Esophagus squamous epithelium (tissue), 4 donors: ENCODE results near the gene PTPRD.

ENCODE experiments used
- CTCF ChIP-seq, 6 experiments: fragments of 450-650 bp in 4 of 6; fragments of 200-600 bp in 2 of 6; sonication (generic) in 2 of 6; IDR thresholded peaks; one replicate each; pipeline ENCODE4 v1.5.1; 2016 to 2019; ENCODE audit warnings: antibody characterized with exemption in 6 of 6, mild to moderate bottlenecking in 4 of 6, moderate library complexity in 4 of 6
- POLR2A ChIP-seq, 4 donors: fragments of 450-650 bp; IDR thresholded peaks; one replicate each; pipeline ENCODE4 v1.6.1; 2017; ENCODE audit warnings: antibody characterized with exemption in 4 of 4, mild to moderate bottlenecking in 4 of 4, moderate library complexity in 3 of 4

DNA sequence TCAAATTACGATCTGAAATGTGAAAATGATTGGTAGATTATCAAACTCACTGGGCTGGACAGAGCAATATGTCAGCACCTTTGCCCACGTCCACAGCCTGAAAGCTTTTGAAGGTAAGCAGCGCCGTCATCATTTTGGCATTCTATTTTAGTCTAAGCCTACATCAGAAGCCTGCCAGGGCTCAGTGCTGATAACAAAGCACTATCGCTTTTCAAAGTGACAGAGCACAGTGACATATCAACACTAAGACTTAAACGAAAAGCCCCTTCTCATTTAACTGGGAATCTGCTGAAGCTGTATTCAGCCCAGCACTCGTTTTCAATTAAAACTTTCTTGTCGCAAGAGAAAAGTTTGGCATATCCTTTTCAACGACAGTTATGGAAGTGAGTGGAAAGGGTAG lies 1076.3 kb downstream of the PTPRD start:
- TF ChIP-seq CTCF (IDR thresholded peaks at IDR 0.05) (no peak), POLR2A (IDR thresholded peaks at IDR 0.05) (no peak)
